Endothelial cell (in vitro differentiated cells): Measurements from ENCODE around the gene GSTM1. TPM values are rescaled to one million over a fixed set of nuclear protein-coding genes. Genes with fewer than 3 reads are reported as not detected.

Experiments
- DNase-seq: peaks from one replicate; pipeline ENCODE4 v3.0.0; 2021; ENCODE audit warnings: low spot score
- H3K27ac Mint-ChIP-seq: one replicate; pipeline ENCODE4 v1.8.0; 2021; ENCODE audit warnings: mixed read lengths, inconsistent platforms; ENCODE audit not compliant: unreplicated experiment
- H3K27me3 Mint-ChIP-seq: one replicate; pipeline ENCODE4 v1.8.0; 2021; ENCODE audit warnings: mild to moderate bottlenecking, moderate library complexity, mixed read lengths, inconsistent platforms; ENCODE audit not compliant: unreplicated experiment
- H3K36me3 Mint-ChIP-seq: one replicate; pipeline ENCODE4 v1.8.0; 2021; ENCODE audit warnings: mild to moderate bottlenecking, low read depth, mixed read lengths, inconsistent platforms; ENCODE audit not compliant: unreplicated experiment
- H3K4me1 Mint-ChIP-seq: one replicate; pipeline ENCODE4 v1.8.0; 2021; ENCODE audit warnings: mild to moderate bottlenecking, mixed read lengths, inconsistent platforms; ENCODE audit not compliant: unreplicated experiment
- H3K4me3 Mint-ChIP-seq: one replicate; pipeline ENCODE4 v1.8.0; 2021; ENCODE audit warnings: mild to moderate bottlenecking, mixed read lengths, inconsistent platforms; ENCODE audit not compliant: unreplicated experiment
- H3K9me3 Mint-ChIP-seq: one replicate; pipeline ENCODE4 v1.8.0; 2021; ENCODE audit warnings: mixed read lengths, inconsistent platforms; ENCODE audit not compliant: unreplicated experiment
- CTCF ChIP-seq: fragments of 200-600 bp; sonication (generic); IDR thresholded peaks from one replicate; pipeline ENCODE4 v1.5.0; 2021; ENCODE audit warnings: antibody characterized with exemption; ENCODE audit not compliant: unreplicated experiment
- total RNA-seq: library from RNA; stranded (reverse); fragmentation: NEBNext Ultra II Directional; extraction: Animal tissue kit (Norgen Biotek cat#: 25700); gene quantifications from one replicate; pipeline ENCODE4 v1.2.1, GENCODE V29; 2021; ENCODE audit not compliant: unreplicated experiment

Gene GSTM1
- total RNA-seq, 1 donor from 2014 or later = not detected

GRCh38 chr1:109655615-109656519 lies 31.8 kb upstream of the GSTM1 start, which contains the start of gene GSTM4:
GSTM4 (plus strand) TSS chr1:109656099; CDS start chr1:109656390, 291 bp downstream.
- H3K9me3 Mint-ChIP-seq = no peaks in the 10 kb centered on the region
- peak within 1 kb of the TSS; percentile 93 for H3K4me3 Mint-ChIP-seq
- peaks cover 5% of the 10 kb centered on the region for H3K36me3 Mint-ChIP-seq
- TF ChIP-seq CTCF = no peak
- no peak within 1 kb of the TSS for H3K27ac Mint-ChIP-seq
- peaks cover 17% of the 10 kb centered on the region for H3K4me1 Mint-ChIP-seq
- peak; percentile 63 for DNase-seq
- H3K27me3 Mint-ChIP-seq = peaks cover 6% of the 10 kb centered on the region

GRCh38 chr1:109657395-109657794 lies 30.2 kb upstream of the GSTM1 start:
- Mint-ChIP-seq H3K4me1 (peaks cover 17% of the 10 kb centered on the region), H3K9me3 (no peaks in the 10 kb centered on the region), H3K27ac (no peak overlapping the region), H3K4me3 (no peak overlapping the region), H3K27me3 (peaks cover 8% of the 10 kb centered on the region), H3K36me3 (peaks cover 5% of the 10 kb centered on the region)
- no peak for DNase-seq
- TF ChIP-seq CTCF = no peak

GRCh38 chr1:109657970-109658369 lies 29.6 kb upstream of the GSTM1 start:
- Mint-ChIP-seq H3K4me3 (no peak overlapping the region), H3K27ac (no peak overlapping the region), H3K27me3 (peaks cover 8% of the 10 kb centered on the region), H3K9me3 (no peaks in the 10 kb centered on the region), H3K36me3 (peaks cover 5% of the 10 kb centered on the region), H3K4me1 (peaks cover 17% of the 10 kb centered on the region)
- DNase-seq = no peak
- TF ChIP-seq CTCF = no peak

- peaks cover 17% of the 10 kb centered on the region for H3K4me1 Mint-ChIP-seq
- no peaks in the 10 kb centered on the region for H3K9me3 Mint-ChIP-seq
- peaks cover 8% of the 10 kb centered on the region for H3K27me3 Mint-ChIP-seq
- TF ChIP-seq CTCF = no peak
- H3K36me3 Mint-ChIP-seq = peaks cover 5% of the 10 kb centered on the region
- H3K4me3 Mint-ChIP-seq = peak overlapping the region; percentile 5
- DNase-seq = no peak
- peak overlapping the region; percentile 18 for H3K27ac Mint-ChIP-seq
These were observed 29.0 kb upstream of the GSTM1 start for GRCh38 chr1:109658533-109659042.

- no peak for TF ChIP-seq CTCF
- H3K27me3 Mint-ChIP-seq = peaks cover 8% of the 10 kb centered on the region
- no peak overlapping the region for H3K27ac Mint-ChIP-seq
- H3K9me3 Mint-ChIP-seq = no peaks in the 10 kb centered on the region
- peaks cover 5% of the 10 kb centered on the region for H3K36me3 Mint-ChIP-seq
- no peak for DNase-seq
- peaks cover 17% of the 10 kb centered on the region for H3K4me1 Mint-ChIP-seq
- peak overlapping the region; percentile 5 for H3K4me3 Mint-ChIP-seq
These were observed 28.5 kb upstream of the GSTM1 start for GRCh38 chr1:109659145-109659544.
